Parathyroid adenoma (tissue), 2 donors: ENCODE data around the gene SLC4A2.

Experiments used
- H2AFZ ChIP-seq: fragments of 300-600 bp; sonication (generic); one replicate; pipeline ENCODE4 v1.7.0; 2017; ENCODE audit warnings: antibody characterized with exemption, mild to moderate bottlenecking
- H3K27ac ChIP-seq: fragments of 300-600 bp; sonication (generic); one replicate; pipeline ENCODE4 v1.7.0; 2017
- H3K27me3 ChIP-seq: fragments of 300-600 bp; sonication (generic); one replicate; pipeline ENCODE4 v1.7.0; 2017; ENCODE audit warnings: low read length; ENCODE audit not compliant: control insufficient read depth, insufficient read depth
- H3K36me3 ChIP-seq: fragments of 300-600 bp; sonication (generic); one replicate; pipeline ENCODE4 v1.7.0; 2017; ENCODE audit warnings: low read length; ENCODE audit not compliant: control insufficient read depth, insufficient read depth
- H3K4me1 ChIP-seq: fragments of 300-600 bp; sonication (generic); one replicate; pipeline ENCODE4 v1.7.0; 2017; ENCODE audit warnings: control low read depth
- H3K4me2 ChIP-seq: fragments of 300-600 bp; sonication (generic); one replicate; pipeline ENCODE4 v1.7.0; 2017; ENCODE audit warnings: low read length
- H3K4me3 ChIP-seq: fragments of 300-600 bp; sonication (generic); one replicate; pipeline ENCODE4 v1.7.0; 2017; ENCODE audit warnings: low read depth, low read length
- H3K79me2 ChIP-seq: fragments of 300-600 bp; sonication (generic); one replicate; pipeline ENCODE4 v1.7.0; 2017; ENCODE audit warnings: control low read depth
- H3K9ac ChIP-seq: fragments of 300-600 bp; sonication (generic); one replicate; pipeline ENCODE4 v1.7.0; 2017; ENCODE audit warnings: mild to moderate bottlenecking
- H3K9me3 ChIP-seq: fragments of 300-600 bp; sonication (generic); one replicate; pipeline ENCODE4 v1.7.0; 2017; ENCODE audit warnings: low read length; ENCODE audit not compliant: control insufficient read depth
- CTCF ChIP-seq: fragments of 300-600 bp; sonication (generic); IDR thresholded peaks from one replicate; pipeline ENCODE4 v1.7.0; 2017; ENCODE audit warnings: antibody characterized with exemption, mild to moderate bottlenecking
- donor health status: primary hyperparathyroidism.

Gene SLC4A2

GRCh38 chr7:151045967-151046366 is 13.4 kb upstream of the SLC4A2 start:
- Histone ChIP-seq H3K4me1 (peaks cover 21% of the 10 kb centered on the region), H3K9ac (no peak overlapping the region)

GRCh38 chr7:151046603-151047573 is 12.5 kb upstream of the SLC4A2 start:
- no peak overlapping the region for H3K4me3 ChIP-seq
- H3K27me3 ChIP-seq: no peaks in the 10 kb centered on the region
- H3K4me2 ChIP-seq: no peak overlapping the region
- no peak overlapping the region for H3K27ac ChIP-seq
- H3K9me3 ChIP-seq: no peaks in the 10 kb centered on the region
- no peaks in the 10 kb centered on the region for H3K79me2 ChIP-seq
- peaks cover 21% of the 10 kb centered on the region for H3K4me1 ChIP-seq
- TF ChIP-seq CTCF: no peak
- H3K9ac ChIP-seq: no peak overlapping the region
- H2AFZ ChIP-seq: no peak overlapping the region
- no peaks in the 10 kb centered on the region for H3K36me3 ChIP-seq

More at GRCh38 chr7:151045967-151046366, 13.4 kb upstream of the SLC4A2 start:
- TF ChIP-seq CTCF: no peak
- H3K36me3 ChIP-seq: no peaks in the 10 kb centered on the region
- no peaks in the 10 kb centered on the region for H3K27me3 ChIP-seq
- H2AFZ ChIP-seq: no peak overlapping the region
- no peaks in the 10 kb centered on the region for H3K79me2 ChIP-seq
- no peak overlapping the region for H3K4me2 ChIP-seq
- no peak overlapping the region for H3K27ac ChIP-seq
- H3K9me3 ChIP-seq: no peaks in the 10 kb centered on the region
- no peak overlapping the region for H3K4me3 ChIP-seq

- no peaks in the 10 kb centered on the region for H3K79me2 ChIP-seq
- H3K4me2 ChIP-seq: no peak within 1 kb of the TSS
- H3K4me3 ChIP-seq: no peak within 1 kb of the TSS
- H3K4me1 ChIP-seq: peaks cover 21% of the 10 kb centered on the region
- TF ChIP-seq CTCF: no peak
- no peaks in the 10 kb centered on the region for H3K27me3 ChIP-seq
- no peak within 1 kb of the TSS for H3K9ac ChIP-seq
- H3K36me3 ChIP-seq: no peaks in the 10 kb centered on the region
- peak within 1 kb of the TSS; percentile 23 for H2AFZ ChIP-seq
- H3K27ac ChIP-seq: no peak within 1 kb of the TSS
- H3K9me3 ChIP-seq: no peaks in the 10 kb centered on the region
Observed at GRCh38 chr7:151047976-151048815, 11.2 kb upstream of the SLC4A2 start, which contains the start of gene ASIC3. Gene ASIC3 (plus strand): TSS chr7:151048531. CDS start chr7:151048886, 355 bp downstream.

- Histone ChIP-seq H3K4me1 (peaks cover 21% of the 10 kb centered on the region), H3K36me3 (no peaks in the 10 kb centered on the region), H3K9me3 (no peaks in the 10 kb centered on the region), H3K4me2 (no peak overlapping the region), H3K27ac (no peak overlapping the region), H3K27me3 (no peaks in the 10 kb centered on the region), H3K4me3 (no peak overlapping the region), H3K79me2 (no peaks in the 10 kb centered on the region), H3K9ac (no peak overlapping the region), H2AFZ (no peak overlapping the region)
- no peak for TF ChIP-seq CTCF
Observed at GRCh38 chr7:151048911-151049463, 10.4 kb upstream of the SLC4A2 start.
